Glutamatergic neuron (in vitro differentiated cells): ENCODE data around the gene SDHC. TPM values are rescaled to one million over a fixed set of nuclear protein-coding genes. Genes with fewer than 3 reads are reported as not detected.

Experiments
- DNase-seq: peaks from one replicate; pipeline ENCODE4 v3.0.0; 2022
- H3K27ac Mint-ChIP-seq: one replicate; pipeline ENCODE4 v1.8.0; 2020; ENCODE audit warnings: mild to moderate bottlenecking, mixed read lengths, inconsistent platforms; ENCODE audit not compliant: unreplicated experiment
- H3K27me3 Mint-ChIP-seq: one replicate; pipeline ENCODE4 v1.8.0; 2020; ENCODE audit warnings: mild to moderate bottlenecking, moderate library complexity, mixed read lengths, inconsistent platforms; ENCODE audit not compliant: unreplicated experiment
- H3K36me3 Mint-ChIP-seq: one replicate; pipeline ENCODE4 v1.8.0; 2020; ENCODE audit warnings: mild to moderate bottlenecking, mixed read lengths, inconsistent platforms; ENCODE audit not compliant: unreplicated experiment
- H3K4me1 Mint-ChIP-seq: one replicate; pipeline ENCODE4 v1.8.0; 2020; ENCODE audit warnings: mild to moderate bottlenecking, low read depth, mixed read lengths, inconsistent platforms; ENCODE audit not compliant: unreplicated experiment
- H3K4me3 Mint-ChIP-seq: one replicate; pipeline ENCODE4 v1.8.0; 2020; ENCODE audit warnings: mild to moderate bottlenecking, mixed read lengths, inconsistent platforms; ENCODE audit not compliant: unreplicated experiment
- H3K9me3 Mint-ChIP-seq: one replicate; pipeline ENCODE4 v1.8.0; 2020; ENCODE audit warnings: mild to moderate bottlenecking, moderate library complexity, mixed read lengths, inconsistent platforms; ENCODE audit not compliant: unreplicated experiment
- total RNA-seq: library from RNA; stranded (reverse); fragmentation: NEBNext Ultra II Directional; extraction: Animal tissue kit (Norgen Biotek cat#: 25700); gene quantifications from one replicate; pipeline ENCODE4 v1.2.1, GENCODE V29; 2021; ENCODE audit not compliant: unreplicated experiment
- TF ChIP-seq, protein P1 (sequence below): fragments of 200-600 bp; sonication (generic); IDR thresholded peaks from one replicate; pipeline ENCODE4 v1.5.0; 2021; ENCODE audit not compliant: partially characterized antibody, unreplicated experiment

Gene SDHC
- total RNA-seq, 1 donor from 2014 or later, result 170 TPM

DNA sequence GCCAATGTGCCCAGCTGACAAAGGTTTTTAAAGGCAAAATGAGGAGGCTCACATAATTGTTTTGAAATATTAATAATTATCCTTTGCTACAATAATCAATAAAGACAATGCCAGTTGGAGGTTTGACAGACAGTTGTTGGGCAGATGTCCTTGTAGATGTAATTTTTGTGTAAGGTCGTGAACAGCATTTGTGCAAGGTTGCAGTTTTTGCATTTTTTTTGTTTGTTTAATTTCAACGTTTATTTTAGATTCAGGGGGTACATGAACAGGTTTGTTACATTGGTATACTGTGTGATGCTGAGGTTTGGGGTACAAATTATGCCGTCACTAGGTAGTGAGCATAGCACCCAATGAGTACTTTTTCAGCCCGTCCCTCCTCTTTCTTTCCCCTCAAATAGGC is 13.7 kb upstream of the SDHC start:
- no peak for DNase-seq
- H3K4me1 Mint-ChIP-seq, result peaks cover 14% of the 10 kb centered on the region
- TF ChIP-seq, protein P1, sequence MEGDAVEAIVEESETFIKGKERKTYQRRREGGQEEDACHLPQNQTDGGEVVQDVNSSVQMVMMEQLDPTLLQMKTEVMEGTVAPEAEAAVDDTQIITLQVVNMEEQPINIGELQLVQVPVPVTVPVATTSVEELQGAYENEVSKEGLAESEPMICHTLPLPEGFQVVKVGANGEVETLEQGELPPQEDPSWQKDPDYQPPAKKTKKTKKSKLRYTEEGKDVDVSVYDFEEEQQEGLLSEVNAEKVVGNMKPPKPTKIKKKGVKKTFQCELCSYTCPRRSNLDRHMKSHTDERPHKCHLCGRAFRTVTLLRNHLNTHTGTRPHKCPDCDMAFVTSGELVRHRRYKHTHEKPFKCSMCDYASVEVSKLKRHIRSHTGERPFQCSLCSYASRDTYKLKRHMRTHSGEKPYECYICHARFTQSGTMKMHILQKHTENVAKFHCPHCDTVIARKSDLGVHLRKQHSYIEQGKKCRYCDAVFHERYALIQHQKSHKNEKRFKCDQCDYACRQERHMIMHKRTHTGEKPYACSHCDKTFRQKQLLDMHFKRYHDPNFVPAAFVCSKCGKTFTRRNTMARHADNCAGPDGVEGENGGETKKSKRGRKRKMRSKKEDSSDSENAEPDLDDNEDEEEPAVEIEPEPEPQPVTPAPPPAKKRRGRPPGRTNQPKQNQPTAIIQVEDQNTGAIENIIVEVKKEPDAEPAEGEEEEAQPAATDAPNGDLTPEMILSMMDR, result no peak
- no peak overlapping the region for H3K27ac Mint-ChIP-seq
- no peak overlapping the region for H3K4me3 Mint-ChIP-seq
- H3K9me3 Mint-ChIP-seq, result no peaks in the 10 kb centered on the region
- H3K36me3 Mint-ChIP-seq, result no peaks in the 10 kb centered on the region
- H3K27me3 Mint-ChIP-seq, result peaks cover 4% of the 10 kb centered on the region

GRCh38 chr1:161304927-161305866 is 9.0 kb upstream of the SDHC start:
- Mint-ChIP-seq H3K27ac (peak overlapping the region; percentile 96), H3K9me3 (peaks cover 8% of the 10 kb centered on the region), H3K27me3 (no peaks in the 10 kb centered on the region), H3K4me3 (peak overlapping the region; percentile 96), H3K36me3 (no peaks in the 10 kb centered on the region), H3K4me1 (peaks cover 37% of the 10 kb centered on the region)
- TF ChIP-seq, protein P1, result no peak
- DNase-seq, result no peak

GRCh38 chr1:161305867-161306519 is 8.2 kb upstream of the SDHC start:
- DNase-seq, result peak; percentile 76
- peak overlapping the region; percentile 96 for H3K4me3 Mint-ChIP-seq
- no peaks in the 10 kb centered on the region for H3K36me3 Mint-ChIP-seq
- no peaks in the 10 kb centered on the region for H3K27me3 Mint-ChIP-seq
- TF ChIP-seq, protein P1, result no peak
- H3K9me3 Mint-ChIP-seq, result peaks cover 8% of the 10 kb centered on the region
- H3K27ac Mint-ChIP-seq, result peak overlapping the region; percentile 96
- H3K4me1 Mint-ChIP-seq, result peaks cover 42% of the 10 kb centered on the region

- Mint-ChIP-seq H3K4me1 (peaks cover 42% of the 10 kb centered on the region), H3K27ac (peak overlapping the region; percentile 96), H3K27me3 (peaks cover 2% of the 10 kb centered on the region), H3K36me3 (no peaks in the 10 kb centered on the region), H3K9me3 (peaks cover 8% of the 10 kb centered on the region), H3K4me3 (peak overlapping the region; percentile 96)
- TF ChIP-seq, protein P1, result no peak
- peak; percentile 45 for DNase-seq
These were observed 6.9 kb upstream of the SDHC start for GRCh38 chr1:161307230-161307768.
